AG08396 (cell line): ENCODE measurements around the gene TTC21A.
A peak's percentile ranks its signal among the peaks of the same experiment; 100 is the strongest.

Source experiments
- DNase-seq: peaks from one replicate; pipeline ENCODE4 v3.0.0; 2012; ENCODE audit warnings: low spot score, mixed read lengths

Gene TTC21A

DNA sequence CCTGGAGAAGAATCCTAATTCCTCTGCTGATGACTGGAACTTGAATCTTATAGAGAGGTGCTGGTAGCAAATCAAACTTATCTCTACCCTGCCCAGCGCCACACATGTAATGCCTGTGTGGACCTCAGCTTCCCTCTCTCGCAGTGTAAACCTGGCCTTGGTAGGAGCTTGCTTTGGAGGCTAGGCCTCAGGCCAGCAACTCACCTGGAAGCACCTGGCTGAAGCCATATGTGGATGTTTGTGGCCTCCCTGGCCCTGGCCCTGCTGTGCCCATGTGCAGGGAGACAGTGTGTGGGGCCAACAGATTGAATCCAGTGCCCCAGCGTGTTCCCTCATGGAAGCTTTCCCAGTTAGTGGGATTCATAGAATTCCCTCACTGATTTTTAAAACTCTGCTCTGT, 8.4 kb downstream of the TTC21A start:
- DNase-seq: no peak

DNA sequence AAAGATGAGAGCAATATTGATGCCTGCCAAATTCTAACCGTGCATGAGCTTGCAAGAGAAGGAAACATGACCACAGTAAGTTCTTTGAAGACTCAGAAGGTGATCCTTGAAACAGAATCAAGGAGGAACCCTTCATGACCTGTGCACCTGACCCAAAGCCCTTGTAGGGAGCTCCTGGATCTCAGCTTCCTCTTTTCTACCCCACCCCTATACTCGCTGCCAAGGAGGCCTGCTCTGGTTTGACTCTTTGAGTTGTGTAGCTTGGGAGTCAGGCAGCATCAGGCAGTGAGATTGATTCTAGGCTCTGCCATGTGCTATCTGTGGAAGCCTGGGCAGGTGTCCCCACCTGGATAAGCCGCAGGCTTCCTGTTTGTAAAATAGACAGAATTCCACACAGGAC, 10.6 kb downstream of the TTC21A start:
- no peak for DNase-seq

DNA sequence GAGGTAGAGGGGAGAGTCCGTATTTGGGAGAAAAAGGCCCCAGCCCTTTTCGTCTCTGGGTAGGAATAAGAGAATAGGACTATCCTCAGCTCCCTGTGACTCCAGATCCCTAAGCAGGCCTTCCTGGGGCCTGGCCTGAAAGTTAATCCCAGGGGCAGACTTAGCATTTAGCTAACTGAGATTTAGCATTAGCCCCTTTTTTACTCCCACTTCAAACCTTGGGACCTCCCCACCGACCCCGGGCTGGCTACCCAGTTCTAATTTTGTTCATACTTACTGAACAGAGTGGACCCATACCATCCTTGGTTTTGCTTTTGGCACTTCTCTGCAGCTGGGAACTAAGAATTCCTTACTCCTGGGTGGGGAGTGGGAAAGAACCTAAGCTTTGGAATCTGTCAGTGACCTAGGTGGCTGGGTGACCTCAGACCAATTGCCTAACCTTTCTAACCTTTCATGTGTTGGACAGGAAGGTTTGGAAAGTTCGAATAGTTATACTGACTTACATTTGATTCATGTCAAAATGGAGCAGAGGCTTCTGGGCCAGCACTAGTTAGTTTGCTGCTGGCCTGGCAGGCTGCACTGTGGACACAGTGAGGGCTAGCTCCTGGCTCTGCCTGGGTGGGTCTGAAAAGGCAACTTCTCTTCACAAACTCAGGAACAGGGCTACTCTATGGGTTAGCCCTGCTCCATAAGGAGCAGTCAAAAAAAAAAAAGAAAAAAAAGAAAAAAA, 11.6 kb downstream of the TTC21A start:
- DNase-seq: no peak

DNA sequence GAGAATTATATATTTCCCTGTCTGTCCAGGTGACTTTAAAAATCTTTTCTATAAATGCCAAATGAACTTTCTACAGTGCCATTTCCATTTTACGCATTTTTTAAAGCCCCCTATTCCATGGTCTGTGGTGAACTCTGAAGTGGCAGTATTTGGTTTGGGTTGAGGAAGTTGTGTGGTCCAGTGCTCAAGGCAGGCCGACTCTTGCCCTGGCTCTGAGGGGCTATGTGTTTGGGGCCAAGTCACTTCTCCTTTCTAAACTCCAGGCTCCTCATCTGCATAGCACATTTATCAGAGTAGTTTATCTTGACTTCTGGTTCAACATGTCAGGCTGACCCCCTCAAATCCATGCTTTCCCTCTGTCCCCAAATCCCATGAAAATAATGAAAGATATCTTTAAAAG, 14.1 kb downstream of the TTC21A start:
- DNase-seq: no peak

DNA sequence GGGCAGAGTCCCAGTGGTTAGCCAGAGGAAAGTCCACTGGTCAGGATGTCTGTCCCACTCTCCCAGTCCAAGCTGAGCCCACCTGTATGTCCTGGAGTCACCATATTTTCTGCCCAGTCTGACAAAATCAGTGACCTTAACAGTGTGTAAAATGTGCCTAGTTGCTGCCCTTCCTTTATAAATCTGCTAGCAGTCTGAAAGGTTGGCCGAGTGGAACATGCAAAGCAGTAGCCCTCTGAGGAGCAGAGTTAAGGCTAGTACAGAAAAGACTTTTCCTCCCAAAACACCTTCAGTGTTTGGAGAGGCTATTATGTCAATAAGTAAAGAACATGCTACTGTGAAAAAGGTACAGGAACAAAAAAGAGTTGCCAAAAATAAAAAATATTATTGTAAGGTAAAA, 15.3 kb downstream of the TTC21A start:
- no peak for DNase-seq

DNA sequence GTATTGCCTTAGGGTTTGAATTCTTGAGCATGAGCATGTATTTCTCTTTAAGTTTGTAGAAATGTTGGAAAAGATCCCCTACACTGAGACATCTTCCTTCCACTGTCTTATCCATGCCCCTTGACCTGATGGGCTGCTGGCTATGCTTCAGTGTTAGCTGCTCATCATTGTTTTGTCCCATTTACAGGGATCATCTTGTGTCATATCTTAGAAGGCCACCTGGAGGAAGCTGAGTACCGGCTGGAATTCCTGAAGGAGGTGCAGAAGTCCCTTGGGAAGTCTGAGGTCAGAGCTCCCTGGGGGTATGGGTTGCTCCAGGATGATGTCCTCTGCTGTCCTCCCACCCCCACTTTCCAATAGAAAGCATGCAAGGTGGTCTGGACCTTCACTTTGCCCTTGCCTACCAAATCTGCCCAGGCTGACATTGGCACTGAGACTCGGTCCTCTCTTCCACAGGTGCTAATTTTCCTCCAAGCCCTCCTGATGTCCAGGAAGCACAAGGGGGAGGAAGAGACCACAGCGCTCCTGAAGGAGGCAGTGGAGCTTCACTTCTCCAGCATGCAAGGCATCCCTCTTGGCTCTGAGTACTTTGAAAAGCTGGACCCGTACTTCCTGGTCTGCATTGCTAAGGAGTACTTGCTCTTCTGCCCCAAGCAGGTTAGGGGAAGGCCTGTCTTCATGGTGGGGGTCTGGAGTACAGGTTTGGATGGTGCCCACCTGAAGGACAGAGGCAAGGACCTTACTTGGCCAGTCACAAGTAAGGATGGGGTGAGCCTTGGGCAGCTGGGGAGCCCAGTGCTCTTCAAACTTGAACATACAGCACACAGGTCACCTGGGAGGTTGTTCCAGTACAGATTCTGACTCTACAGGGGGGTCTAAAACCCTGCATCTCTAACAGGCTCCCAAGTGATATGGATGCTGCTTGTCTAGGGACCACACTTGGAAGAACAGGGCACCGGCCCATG, 17.7 kb downstream of the TTC21A start:
- DNase-seq: peak; percentile 45

DNA sequence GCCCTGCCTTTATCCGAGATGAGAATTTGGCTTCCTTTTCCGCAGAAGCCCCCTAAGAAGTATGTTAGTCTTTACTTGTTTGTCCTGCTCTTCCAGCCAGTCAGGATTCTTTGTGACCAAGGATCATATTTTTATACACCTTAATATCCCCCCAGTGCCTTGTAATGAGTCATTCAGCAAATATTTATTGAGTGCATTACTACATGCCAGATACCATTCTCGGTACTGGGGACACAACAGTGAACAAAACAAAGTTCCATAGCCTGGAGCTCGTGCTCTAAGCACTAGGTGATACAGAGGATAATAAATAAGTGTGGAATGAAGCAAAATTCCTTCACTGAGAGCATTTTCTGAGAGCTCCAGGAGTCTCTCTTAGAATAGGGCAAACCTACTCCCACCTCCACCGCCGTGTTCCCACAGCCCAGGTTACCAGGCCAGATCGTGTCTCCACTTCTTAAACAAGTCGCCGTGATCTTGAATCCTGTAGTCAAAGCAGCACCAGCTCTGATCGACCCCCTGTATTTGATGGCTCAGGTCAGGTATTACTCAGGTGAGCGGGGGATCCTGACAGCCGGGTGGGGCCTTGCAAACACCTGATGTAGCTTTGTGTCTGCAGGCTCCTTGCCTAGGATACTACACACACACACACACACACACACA, 18.5 kb downstream of the TTC21A start:
- DNase-seq: peak; percentile 36

DNA sequence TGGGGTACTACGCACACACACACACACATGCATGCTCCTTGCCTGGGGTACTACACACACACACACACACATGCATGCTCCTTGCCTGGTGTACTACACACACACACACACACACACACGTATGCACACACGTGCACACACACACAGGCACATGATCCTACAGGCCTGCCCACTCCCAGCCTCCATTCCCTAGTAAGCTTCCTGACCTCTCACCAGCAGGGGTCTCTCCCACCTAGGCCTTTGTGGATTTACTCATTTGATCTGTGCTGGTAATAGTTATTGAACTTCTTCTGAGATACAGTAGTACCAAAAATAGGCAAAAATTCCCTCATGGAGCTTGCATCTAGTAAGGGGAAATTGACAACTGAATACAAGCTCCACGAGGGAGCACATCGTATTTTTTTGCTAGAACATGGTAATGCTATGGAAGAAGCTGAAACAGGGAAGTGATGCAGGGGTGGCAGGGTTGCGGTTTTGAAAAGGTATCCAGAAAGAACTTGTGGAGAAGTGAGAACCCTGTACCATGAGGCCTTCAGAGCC, 19.1 kb downstream of the TTC21A start:
- no peak for DNase-seq

DNA sequence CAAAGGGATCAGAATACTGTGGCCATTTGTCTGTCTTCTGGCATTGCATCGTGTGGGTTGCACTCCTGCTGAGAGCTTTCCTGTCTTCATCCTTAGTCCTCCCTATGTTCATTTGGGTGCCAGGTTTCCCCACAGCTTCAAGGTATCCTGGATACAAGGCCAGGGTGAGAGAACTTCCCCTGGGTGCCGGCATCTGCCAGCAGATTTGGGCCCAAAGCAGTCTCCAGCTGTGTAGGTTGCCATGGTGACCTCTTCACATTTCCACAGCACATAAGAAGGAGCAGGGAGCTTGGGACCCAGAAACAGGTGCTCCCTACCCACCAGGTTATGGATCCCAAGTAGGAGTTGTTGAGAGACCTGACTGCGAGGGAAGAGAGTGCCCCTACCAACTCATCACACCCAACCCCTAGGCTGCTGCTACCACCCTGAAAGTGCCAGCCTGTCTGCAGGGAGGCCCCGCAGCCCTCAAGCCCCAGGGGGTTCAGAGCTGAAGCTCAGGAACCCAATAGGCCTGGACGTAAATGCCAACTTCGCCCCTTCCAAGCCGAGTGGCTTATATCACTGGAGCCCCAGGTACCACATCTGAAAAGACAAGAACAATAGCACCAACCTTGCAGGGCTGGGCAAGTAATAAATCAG, 19.9 kb downstream of the TTC21A start:
- no peak for DNase-seq

DNA sequence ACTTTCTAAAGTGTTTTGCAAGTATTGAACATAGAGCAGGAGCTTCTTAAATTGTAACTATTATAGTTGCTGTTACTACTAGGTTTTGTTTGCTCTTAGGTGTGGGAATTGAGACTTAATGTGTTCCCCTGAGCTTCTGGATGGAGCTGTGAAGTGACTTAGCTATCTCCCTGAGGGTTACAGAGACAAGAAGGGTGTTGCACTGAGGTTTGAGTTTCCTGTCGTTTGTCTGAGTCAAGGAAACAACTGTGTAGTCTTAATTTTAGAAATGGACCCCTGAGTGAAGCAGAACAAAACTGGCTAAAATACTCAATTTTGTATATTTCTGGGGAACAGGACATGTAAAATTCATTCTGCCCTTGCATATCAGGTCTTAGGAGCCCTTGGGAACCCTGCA, 20.4 kb downstream of the TTC21A start:
- DNase-seq: no peak

DNA sequence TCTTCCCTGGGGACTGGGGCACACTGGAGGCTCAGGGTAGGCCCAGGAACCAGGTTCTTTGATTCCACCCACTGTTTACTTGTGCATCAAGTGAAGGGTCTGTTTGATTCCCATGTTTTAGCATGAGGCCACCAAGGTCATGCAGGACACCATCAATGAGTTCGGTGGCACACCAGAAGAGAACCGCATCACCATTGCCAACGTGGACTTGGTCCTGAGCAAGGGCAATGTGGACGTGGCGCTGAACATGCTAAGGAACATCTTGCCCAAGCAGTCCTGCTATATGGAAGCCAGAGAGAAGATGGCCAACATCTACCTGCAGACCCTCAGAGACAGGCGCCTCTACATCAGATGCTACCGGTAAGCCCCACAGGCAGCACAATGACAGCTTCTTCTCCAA, 21.5 kb downstream of the TTC21A start:
- DNase-seq: no peak

DNA sequence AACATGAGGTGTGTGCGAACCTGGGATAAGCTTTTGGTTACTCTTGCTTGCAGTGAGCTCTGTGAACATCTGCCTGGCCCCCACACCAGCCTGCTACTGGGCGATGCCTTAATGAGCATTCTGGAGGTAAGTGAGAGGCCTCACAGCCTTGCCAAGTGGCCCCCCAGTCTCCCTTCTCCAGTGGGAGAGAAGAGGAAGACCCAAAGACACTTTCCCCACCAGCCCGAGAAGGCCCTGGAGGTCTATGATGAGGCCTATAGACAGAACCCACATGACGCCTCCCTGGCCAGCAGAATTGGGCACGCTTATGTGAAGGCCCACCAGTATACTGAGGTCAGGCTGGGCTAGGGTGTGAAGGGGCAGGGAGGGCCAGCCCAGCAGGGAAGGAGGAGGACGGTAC, 22.5 kb downstream of the TTC21A start:
- DNase-seq: no peak

DNA sequence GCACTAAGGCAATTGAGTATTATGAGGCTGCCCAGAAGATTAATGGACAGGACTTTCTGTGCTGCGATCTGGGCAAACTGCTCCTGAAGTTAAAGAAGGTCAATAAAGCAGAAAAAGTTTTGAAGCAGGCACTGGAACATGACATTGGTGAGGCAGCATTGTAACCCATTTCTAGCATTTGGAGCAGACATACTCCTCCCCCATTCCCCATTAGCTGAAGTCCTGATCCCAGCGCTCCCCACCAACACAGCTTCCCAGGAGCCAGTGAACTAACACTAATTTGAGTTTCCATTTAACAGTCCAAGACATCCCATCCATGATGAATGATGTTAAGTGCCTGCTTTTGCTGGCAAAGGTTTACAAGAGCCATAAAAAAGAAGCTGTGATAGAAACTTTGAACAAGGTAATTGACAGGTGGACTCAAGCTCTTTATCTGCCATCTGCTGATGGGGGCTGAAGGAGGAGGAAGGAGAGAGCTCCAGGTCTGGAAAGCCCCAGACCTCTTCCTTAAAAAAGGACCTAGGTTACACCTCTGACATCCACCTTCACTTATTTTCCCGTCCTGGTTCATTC, 23.3 kb downstream of the TTC21A start:
- DNase-seq: no peak

DNA sequence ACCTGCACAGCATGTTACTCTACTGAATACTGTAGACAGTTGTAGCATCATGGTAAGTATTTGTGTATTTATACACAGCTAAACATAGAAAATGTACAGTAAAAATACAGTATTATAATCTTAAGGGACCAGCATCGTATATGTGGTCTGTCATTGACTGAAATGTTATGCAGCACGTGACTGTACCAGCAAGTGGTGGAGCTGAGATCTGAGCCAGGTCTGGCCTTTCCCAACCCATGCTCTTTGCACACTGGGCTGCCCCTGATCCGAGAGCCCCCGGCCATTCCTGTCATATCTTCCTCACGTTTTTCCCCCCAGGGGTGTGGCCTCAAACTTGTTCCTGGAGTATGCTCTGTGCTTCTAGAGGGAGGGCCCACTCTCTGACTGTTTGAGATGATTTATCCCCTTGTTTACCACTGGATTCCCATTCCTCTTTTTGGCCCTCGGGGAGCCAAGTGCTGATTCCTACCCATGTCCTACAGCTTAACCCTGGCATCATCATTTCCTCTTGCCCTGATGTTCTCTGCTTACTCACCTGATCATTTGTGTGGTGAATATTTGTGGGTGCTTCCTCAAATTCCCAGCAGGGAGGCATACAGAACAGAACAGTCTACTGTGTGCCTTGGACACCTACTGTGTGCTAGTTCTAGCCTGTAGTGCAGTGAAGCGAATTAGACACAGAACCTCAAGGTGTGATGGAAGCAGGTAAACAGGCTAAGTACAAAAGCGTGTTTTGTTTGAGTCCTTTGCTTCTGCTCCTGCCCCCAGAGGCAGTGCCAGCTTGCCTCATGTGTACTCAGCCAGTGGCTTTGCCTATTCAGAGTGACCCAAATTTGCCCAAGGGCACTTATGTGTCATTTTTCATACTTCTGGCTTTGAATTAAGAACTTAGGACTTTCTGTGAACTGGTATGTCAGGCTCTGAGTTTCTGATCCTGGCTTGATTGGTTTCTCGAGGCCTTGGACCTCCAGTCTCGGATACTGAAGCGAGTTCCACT, 24.9 kb downstream of the TTC21A start:
- DNase-seq: no peak

DNA sequence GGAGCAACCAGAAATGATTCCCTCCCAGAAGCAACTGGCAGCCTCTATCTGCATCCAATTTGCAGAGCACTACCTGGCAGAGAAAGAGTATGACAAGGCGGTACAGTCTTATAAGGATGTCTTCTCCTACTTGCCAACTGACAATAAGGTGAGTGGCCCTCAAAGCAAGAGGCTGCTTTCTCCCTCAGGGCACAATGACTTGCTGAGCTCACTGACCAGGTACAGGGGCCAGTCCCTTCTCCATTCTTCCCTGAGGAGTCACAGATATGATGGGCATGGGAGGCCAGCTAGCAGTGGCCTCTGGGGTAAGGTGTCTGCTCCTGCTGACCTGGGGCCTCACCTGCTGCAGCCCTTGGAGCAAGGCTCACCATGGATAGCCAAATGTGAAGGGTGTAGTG, 25.6 kb downstream of the TTC21A start:
- no peak for DNase-seq

DNA sequence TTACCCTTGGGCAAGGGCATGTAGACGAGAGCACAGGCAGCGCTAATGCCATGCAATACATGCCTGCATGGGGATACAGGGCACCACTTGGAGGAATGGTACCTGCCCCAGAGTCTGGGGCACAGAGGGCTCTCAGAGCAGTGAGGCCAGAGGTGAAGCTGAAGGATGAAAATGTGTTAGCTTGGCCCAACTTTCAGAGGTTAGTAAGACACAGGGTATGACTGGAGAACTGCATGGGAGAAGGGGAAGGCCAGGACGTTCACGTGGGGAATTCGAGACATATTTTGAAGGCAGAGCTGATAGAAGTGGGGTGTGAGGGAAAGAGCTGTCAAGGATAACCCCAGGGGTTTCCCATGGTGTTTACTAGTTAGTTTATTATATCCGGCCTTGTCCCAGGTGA, 26.3 kb downstream of the TTC21A start:
- no peak for DNase-seq

DNA sequence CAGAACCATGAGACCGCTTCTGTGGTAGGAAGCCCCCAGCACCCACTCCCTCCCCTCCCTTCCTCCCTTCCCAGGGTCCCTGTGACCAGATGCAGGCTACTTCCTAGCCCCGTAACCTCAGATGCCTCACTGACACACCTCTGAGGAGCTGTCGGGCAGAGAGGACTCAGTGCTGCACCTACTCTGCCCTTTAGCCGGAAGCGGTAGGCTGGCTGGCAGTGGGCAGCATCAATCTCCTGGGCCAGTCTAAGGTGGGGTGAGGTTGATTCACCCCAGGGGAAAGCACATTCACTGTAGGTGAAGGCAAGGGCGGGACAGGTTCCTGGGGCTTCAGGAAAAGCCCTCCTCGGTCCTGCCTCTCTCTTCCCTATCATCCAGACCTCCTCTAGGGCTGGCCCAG, 26.8 kb downstream of the TTC21A start:
- no peak for DNase-seq

DNA sequence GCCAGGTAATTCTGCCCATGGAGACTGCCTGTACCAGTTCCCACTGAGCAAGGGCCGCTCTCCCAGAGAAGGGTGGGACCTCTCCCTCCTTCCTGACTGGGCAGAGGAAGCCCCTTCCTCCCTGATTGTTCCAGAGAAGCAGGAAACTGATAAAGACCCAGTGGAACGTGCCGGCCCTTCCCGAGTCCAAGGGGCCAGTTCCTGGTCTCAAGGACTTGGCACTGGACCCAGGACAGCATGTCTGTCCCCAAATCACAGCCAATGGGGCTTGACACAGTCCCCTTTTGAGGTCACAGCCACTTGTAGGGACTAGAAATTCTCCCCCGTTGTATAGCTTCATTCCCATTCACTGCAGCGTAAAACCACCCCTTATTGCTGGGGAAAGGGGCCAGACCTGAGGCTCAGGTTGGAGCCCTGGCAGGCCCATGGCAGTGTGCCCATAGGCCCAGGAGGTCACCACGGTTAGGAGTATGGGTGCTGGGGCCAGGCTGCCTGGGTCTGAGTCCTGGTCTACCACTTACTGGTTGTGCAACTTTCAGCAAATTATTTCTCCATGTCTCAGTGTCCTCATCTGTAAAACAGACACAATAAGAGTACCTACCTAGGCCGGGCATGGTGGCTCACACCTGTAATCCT, 27.8 kb downstream of the TTC21A start:
- no peak for DNase-seq

DNA sequence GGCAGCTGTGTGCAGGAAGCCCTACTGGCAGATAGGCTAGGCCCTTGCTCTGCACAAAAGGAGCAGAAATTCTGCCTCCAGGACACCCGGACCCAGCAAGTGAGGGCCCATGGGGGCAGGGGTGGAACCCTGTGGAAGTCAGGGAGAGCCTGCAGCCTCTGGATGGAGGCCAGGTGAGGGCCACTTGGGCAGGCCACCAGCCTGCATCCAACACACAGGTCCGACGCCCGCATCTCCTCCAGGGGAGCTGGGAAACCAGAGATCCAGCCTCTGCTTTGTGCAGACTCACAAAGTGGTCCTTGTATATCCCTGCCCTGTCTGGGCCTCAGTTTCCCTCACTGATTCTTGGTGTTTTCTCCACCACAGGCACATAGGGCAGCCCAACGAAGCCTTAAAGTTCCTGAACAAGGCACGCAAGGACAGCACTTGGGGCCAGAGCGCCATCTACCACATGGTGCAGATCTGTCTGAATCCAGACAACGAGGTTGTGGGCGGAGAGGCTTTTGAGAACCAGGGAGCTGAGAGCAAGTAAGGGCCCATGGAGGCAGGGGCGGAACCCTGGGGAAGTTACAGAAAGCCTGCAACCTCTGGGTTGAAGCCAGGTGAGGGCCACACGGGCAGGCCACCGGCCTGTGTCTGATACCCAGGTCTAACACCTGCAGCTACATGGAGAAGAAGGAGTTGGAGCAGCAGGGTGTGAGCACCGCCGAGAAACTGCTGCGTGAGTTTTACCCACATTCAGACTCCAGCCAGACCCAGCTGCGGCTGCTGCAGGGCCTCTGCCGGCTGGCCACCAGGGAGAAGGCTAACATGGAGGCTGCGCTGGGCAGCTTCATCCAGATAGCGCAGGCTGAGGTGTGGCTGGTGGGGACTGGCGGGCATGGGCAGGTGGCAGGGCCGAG, 29.3 kb downstream of the TTC21A start:
- no peak for DNase-seq
